HCT116 (cell line): ENCODE results near the gene OR4D2. TPM values are rescaled to one million over a fixed set of nuclear protein-coding genes. Genes with fewer than 3 reads are reported as not detected.

Experiments used
- ATAC-seq: fragments of 200-7000 bp; cut with Tn5 transposase; 2 replicates; pipeline ENCODE4 v1.9.1; 2020; ENCODE audit warnings: mild to moderate bottlenecking, moderate library complexity
- BruUV-seq: library from RNA; stranded (reverse); fragments of 400-500 nt; replicated peaks from 2 replicates; lab custom pipeline; 2021; lab: Mats Ljungman, UMichigan
- CTCF ChIA-PET: fragments of 300-600 bp; sonication (Branson Sonifier 250); formaldehyde crosslinking; loops from one replicate; lab custom pipeline; 2021; ENCODE audit warnings: antibody characterized with exemption; lab: Charles Lee
- POLR2A ChIA-PET: fragments of 300-600, 350-600 bp; sonication (Branson Sonifier 250); formaldehyde crosslinking; loops from one replicate; lab custom pipeline; 2021; ENCODE audit warnings: antibody characterized with exemption; lab: Charles Lee
- RAD21 ChIA-PET, 2 experiments: fragments of 300-600 bp; sonication (Branson Sonifier 250); formaldehyde crosslinking; loops; one replicate each; lab custom pipeline; 2023; ENCODE audit warnings: low total read pairs in 2 of 2; ENCODE audit not compliant: uncharacterized antibody in 2 of 2, unreplicated experiment in 2 of 2, low non-redundant PET in 1 of 2; lab: Charles Lee
- DNase-seq: peaks from one replicate; pipeline ENCODE4 v3.0.0-alpha.2; 2010; ENCODE audit warnings: low read depth, low spot score
- H2AFZ ChIP-seq: fragments of 200-600 bp; shearing (Covaris generic), sonication (generic); 2 replicates; pipeline ENCODE4 v1.6.1; 2017; ENCODE audit warnings: low read depth, mixed run types, mixed read lengths, antibody characterized with exemption, low read length; ENCODE audit not compliant: poor library complexity, severe bottlenecking
- H3K27ac ChIP-seq: 2 replicates; pipeline ENCODE4 v1.5.1; 2012; ENCODE audit warnings: low read depth, low read length
- H3K27me3 ChIP-seq: fragments of 200-600 bp; sonication (generic); 2 replicates; pipeline ENCODE4 v1.6.1; 2016; ENCODE audit warnings: mixed run types, low read length, mixed read lengths; ENCODE audit not compliant: insufficient read depth
- H3K36me3 ChIP-seq, 2 experiments: fragments of 200-500 bp in 1 of 2; fragments of 200-600 bp in 1 of 2; sonication (Bioruptor generic) in 1 of 2; sonication (generic) in 1 of 2; 2 replicates each; pipeline versions ENCODE4 v1.5.1 to v1.6.1; 2014 to 2016; ENCODE audit warnings: low read length in 2 of 2, inconsistent platforms in 1 of 2, mixed read lengths in 1 of 2, mixed run types in 1 of 2; ENCODE audit not compliant: insufficient read depth in 2 of 2, control insufficient read depth in 1 of 2
- H3K4me1 ChIP-seq, 2 experiments: fragments of 200-600 bp in 1 of 2; sonication (generic) in 1 of 2; 2 replicates each; pipeline versions ENCODE4 v1.5.1 to v1.6.1; 2012 to 2017; ENCODE audit warnings: low read length in 2 of 2, inconsistent platforms in 1 of 2, mild to moderate bottlenecking in 1 of 2, mixed read lengths in 1 of 2, mixed run types in 1 of 2, moderate library complexity in 1 of 2; ENCODE audit not compliant: insufficient read depth in 2 of 2, control insufficient read depth in 1 of 2
- H3K4me2 ChIP-seq: fragments of 200-600 bp; sonication (generic); 2 replicates; pipeline ENCODE4 v1.6.1; 2017; ENCODE audit warnings: mixed run types, low read length, mixed read lengths
- H3K4me3 ChIP-seq, 2 experiments: fragments of 200-600 bp in 1 of 2; sonication (generic) in 1 of 2; replicated peaks in 1 of 2; 2 replicates each; pipeline ENCODE4 v1.5.1; 2011 to 2016; ENCODE audit warnings: low read length in 2 of 2, control low read depth in 1 of 2, low read depth in 1 of 2, mild to moderate bottlenecking in 1 of 2, mixed read lengths in 1 of 2, mixed run types in 1 of 2
- H3K79me2 ChIP-seq: fragments of 200-600 bp; sonication (generic); 2 replicates; pipeline ENCODE4 v1.6.1; 2017; ENCODE audit warnings: mild to moderate bottlenecking, mixed run types, low read length, moderate library complexity, mixed read lengths; ENCODE audit not compliant: insufficient read depth
- H3K9ac ChIP-seq: fragments of 200-600 bp; sonication (generic); 2 replicates; pipeline ENCODE4 v1.6.1; 2016; ENCODE audit warnings: low read length, mixed read lengths
- H3K9me2 ChIP-seq: fragments of 200-600 bp; sonication (generic), shearing (Covaris generic); 2 replicates; pipeline ENCODE4 v1.6.1; 2017; ENCODE audit warnings: mixed run types, mild to moderate bottlenecking, moderate library complexity; ENCODE audit not compliant: insufficient read depth
- H3K9me3 ChIP-seq, 2 experiments: fragments of 200-500 bp in 1 of 2; fragments of 200-600 bp in 1 of 2; sonication (Bioruptor generic) in 1 of 2; sonication (generic) in 1 of 2; 2 replicates each; pipeline ENCODE4 v1.6.1; 2014 to 2017; ENCODE audit warnings: low read length in 2 of 2, mixed read lengths in 2 of 2, inconsistent platforms in 1 of 2, low read depth in 1 of 2, mild to moderate bottlenecking in 1 of 2, mixed run types in 1 of 2, moderate library complexity in 1 of 2; ENCODE audit not compliant: control insufficient read depth in 1 of 2, insufficient read depth in 1 of 2
- H4K20me1 ChIP-seq: fragments of 200-600 bp; sonication (generic), shearing (Covaris generic); 2 replicates; pipeline ENCODE4 v1.6.1; 2017; ENCODE audit warnings: mixed run types, mild to moderate bottlenecking, moderate library complexity; ENCODE audit not compliant: insufficient read depth
- CBX3 ChIP-seq: IDR thresholded peaks from 2 replicates; pipeline ENCODE4 v1.6.1; 2012; ENCODE audit warnings: low read depth
- CTCF ChIP-seq, 3 experiments: fragments of 200-600 bp in 1 of 3; sonication (generic) in 1 of 3; IDR thresholded peaks in 2 of 3; conservative IDR thresholded peaks in 1 of 3; 2 replicates each; pipeline ENCODE4 v1.5.1; 2012 to 2017; ENCODE audit warnings: low read depth in 2 of 3, low read length in 2 of 3, antibody characterized with exemption in 1 of 3, borderline replicate concordance in 1 of 3, control low read depth in 1 of 3, mild to moderate bottlenecking in 1 of 3, mixed read lengths in 1 of 3, mixed run types in 1 of 3, moderate library complexity in 1 of 3; ENCODE audit not compliant: insufficient read depth in 1 of 3
- EGR1 ChIP-seq: IDR thresholded peaks from 2 replicates; pipeline ENCODE4 v1.6.1; 2012; ENCODE audit warnings: low read depth
- ELF1 ChIP-seq: IDR thresholded peaks from 2 replicates; pipeline ENCODE4 v1.6.1; 2012; ENCODE audit warnings: low read depth, borderline replicate concordance
- EZH2 ChIP-seq: fragments of 200-600 bp; sonication (generic); IDR thresholded peaks from 2 replicates; pipeline ENCODE4 v1.6.1; 2017; ENCODE audit warnings: antibody characterized with exemption, mixed run types
- POLR2A ChIP-seq: IDR thresholded peaks from 2 replicates; pipeline ENCODE4 v1.7.0; 2011; ENCODE audit warnings: borderline replicate concordance; ENCODE audit not compliant: insufficient read depth, insufficient read length; ENCODE audit errors: extremely low read depth
- RAD21 ChIP-seq: IDR thresholded peaks from 2 replicates; pipeline ENCODE4 v1.6.1; 2012; ENCODE audit warnings: low read depth, mild to moderate bottlenecking
- REST ChIP-seq: IDR thresholded peaks from 2 replicates; pipeline ENCODE4 v1.6.1; 2012; ENCODE audit warnings: low read depth
- SP1 ChIP-seq: IDR thresholded peaks from 2 replicates; pipeline ENCODE4 v1.6.1; 2012; ENCODE audit warnings: low read depth
- intact Hi-C: fragments of 100-400 bp; cut with micrococcal nuclease; formaldehyde crosslinking; loops from 2 replicates; pipeline ENCODE4 v1.10.0; 2022
- total RNA-seq: library from RNA; stranded (reverse); gene quantifications from one replicate; pipeline ENCODE4 v1.2.1, GENCODE V29; 2021; ENCODE audit not compliant: unreplicated experiment

Gene OR4D2
- total RNA-seq, 1 experiment from 2014 or later: not detected

GRCh38 chr17:58170622-58171021, 3.8 kb downstream of the OR4D2 start:
- no peak overlapping the region for H3K27ac ChIP-seq
- 0 out of 4 replicates have a peak, but pooled peaks cover 0 to 2% of the 10 kb centered on the region in 2 experiments for H3K4me1 ChIP-seq
- H3K79me2 ChIP-seq: no peaks in the 10 kb centered on the region
- TF ChIP-seq EGR1 (no peak), SP1 (no peak), EZH2 (no peak), POLR2A (no peak)
- ChIA-PET CTCF (interaction anchor here (0.6 to 1.1 kb wide), 4 partner anchors 34 to 403 kb away, joined by 3 to 5 read pairs (median 3); no protein-coding TSS in a partner anchor), POLR2A (interaction anchor here (0.5 kb wide), 1 partner anchor 16 kb away, joined by 3 read pairs; no protein-coding TSS in a partner anchor), RAD21 (no interaction called here)
- no peaks in the 10 kb centered on the region for H3K36me3 ChIP-seq
- H4K20me1 ChIP-seq: no peaks in the 10 kb centered on the region
- H2AFZ ChIP-seq: no peak overlapping the region
- DNase-seq: no peak
- H3K27me3 ChIP-seq: peaks cover 35% of the 10 kb centered on the region
- ATAC-seq: no peak
- no peak overlapping the region for H3K4me3 ChIP-seq
- intact Hi-C loops: loop anchor here (5.0 kb wide), 1 partner anchor 1038 kb away; no protein-coding TSS in a partner anchor
- H3K4me2 ChIP-seq: no peak overlapping the region
- no TSS peak for BruUV-seq
- no peak overlapping the region for H3K9ac ChIP-seq
- no peaks in the 10 kb centered on the region for H3K9me2 ChIP-seq
- H3K9me3 ChIP-seq: no peaks in the 10 kb centered on the region

GRCh38 chr17:58172369-58173071, 5.7 kb downstream of the OR4D2 start:
- H3K4me3 ChIP-seq: no peak overlapping the region
- H3K9ac ChIP-seq: no peak overlapping the region
- H3K9me2 ChIP-seq: no peaks in the 10 kb centered on the region
- TF ChIP-seq CBX3: no peak
- TF ChIP-seq CTCF (IDR thresholded peaks at IDR 0.05 in 2 of 3, conservative IDR thresholded peaks at IDR 0.05 in 1 of 3; ENCODE audit: borderline replicate concordance in 1 of 3, insufficient read depth in 1 of 3, low read depth in 2 of 3, low read length in 2 of 3): peak; percentile 85 to 94 (median 92)
- TF ChIP-seq REST: peak; percentile 51
- peak; percentile 91 for TF ChIP-seq RAD21
- no peak for TF ChIP-seq EZH2
- peak; percentile 52; the same call in 1 of the 2 replicates for TF ChIP-seq ELF1
- TF ChIP-seq, all 23 proteins: peak for 4
- intact Hi-C loops: loop anchor here (1.0 to 5.0 kb wide), 2 partner anchors 50 to 1040 kb away; no protein-coding TSS in a partner anchor
- Histone ChIP-seq H3K36me3 (no peaks in the 10 kb centered on the region), H3K27ac (no peak overlapping the region), H4K20me1 (no peaks in the 10 kb centered on the region), H3K9me3 (no peaks in the 10 kb centered on the region), H2AFZ (peak overlapping the region; percentile 5), H3K27me3 (peaks cover 26% of the 10 kb centered on the region), H3K79me2 (no peaks in the 10 kb centered on the region), H3K4me2 (peak overlapping the region; percentile 10; the same call in 1 of the 2 replicates), H3K4me1 (0 out of 4 replicates have a peak, but pooled peaks cover 0 to 2% of the 10 kb centered on the region in 2 experiments)
- DNase-seq: peak; percentile 79
- ChIA-PET POLR2A (no interaction called here), CTCF (interaction anchor here (0.6 to 1.6 kb wide), 14 partner anchors 12 to 389 kb away, joined by 3 to 27 read pairs (median 4); no protein-coding TSS in a partner anchor), RAD21 (interaction anchor here (0.6 to 1.2 kb wide), 5 partner anchors 48 to 176 kb away, joined by 3 to 6 read pairs (median 3); partner anchors contain the start of gene SRSF1 (in 1 of the 2))
- ATAC-seq: peak; percentile 97
- no TSS peak for BruUV-seq
